ENCODE results near the gene KIF1A. TPM values are rescaled to one million over a fixed set of nuclear protein-coding genes. Genes with fewer than 3 reads are reported as not detected.

Gene KIF1A
- total RNA-seq, 1 experiment from 2014 or later, result 51.6 TPM

GRCh38 chr2:240834377-240834975, 14.5 kb upstream of the KIF1A start:
- peak; percentile 46 for DNase-seq
- Histone ChIP-seq H3K4me3 (ENCODE audit: insufficient read depth, low read depth, low read length) (no peak overlapping the region), H3K27me3 (ENCODE audit: control insufficient read depth, insufficient read depth, low read length) (peaks cover 23% of the 10 kb centered on the region), H3K36me3 (replicated peaks; ENCODE audit: control insufficient read depth, insufficient read depth, low read length) (no peaks in the 10 kb centered on the region)

DNA sequence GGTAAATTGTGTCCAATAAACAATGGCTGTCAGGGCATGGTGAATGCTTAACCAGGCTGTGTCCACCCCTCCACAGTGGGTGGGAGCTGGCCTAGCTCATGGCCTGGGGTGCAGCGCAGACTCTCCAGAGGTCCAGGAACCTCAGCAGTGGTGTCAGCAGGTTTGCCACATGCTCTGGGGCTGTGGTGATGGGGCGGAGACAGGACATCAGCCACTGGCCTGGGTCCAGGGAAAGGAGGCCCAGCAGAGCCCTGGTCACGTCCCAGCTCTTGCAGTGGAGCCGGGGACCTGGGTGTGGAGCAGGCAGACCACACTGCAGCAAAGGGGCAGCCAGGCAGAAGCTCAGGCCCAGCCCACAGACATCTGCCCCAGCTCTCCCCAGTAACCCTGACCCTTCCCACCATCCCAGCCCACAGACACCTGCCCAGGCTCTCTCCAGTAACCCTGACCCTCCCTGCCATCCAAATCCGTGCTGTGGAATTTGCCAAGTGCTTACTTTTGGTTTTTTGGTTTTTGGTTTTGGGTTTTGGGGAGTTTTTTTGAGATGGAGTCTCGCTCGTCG, 13.8 kb upstream of the KIF1A start:
- no peaks in the 10 kb centered on the region for H3K36me3 ChIP-seq (replicated peaks; ENCODE audit: control insufficient read depth, insufficient read depth, low read length)
- DNase-seq, result no peak
- H3K27me3 ChIP-seq (ENCODE audit: control insufficient read depth, insufficient read depth, low read length), result peaks cover 25% of the 10 kb centered on the region
- H3K4me3 ChIP-seq (ENCODE audit: insufficient read depth, low read depth, low read length), result no peak overlapping the region

- H3K4me3 ChIP-seq (ENCODE audit: insufficient read depth, low read depth, low read length), result no peak overlapping the region
- H3K36me3 ChIP-seq (replicated peaks; ENCODE audit: control insufficient read depth, insufficient read depth, low read length), result no peaks in the 10 kb centered on the region
- peaks cover 29% of the 10 kb centered on the region for H3K27me3 ChIP-seq (ENCODE audit: control insufficient read depth, insufficient read depth, low read length)
- peak; percentile 42 for DNase-seq
These were observed 13.0 kb upstream of the KIF1A start for GRCh38 chr2:240832921-240833494.

DNA sequence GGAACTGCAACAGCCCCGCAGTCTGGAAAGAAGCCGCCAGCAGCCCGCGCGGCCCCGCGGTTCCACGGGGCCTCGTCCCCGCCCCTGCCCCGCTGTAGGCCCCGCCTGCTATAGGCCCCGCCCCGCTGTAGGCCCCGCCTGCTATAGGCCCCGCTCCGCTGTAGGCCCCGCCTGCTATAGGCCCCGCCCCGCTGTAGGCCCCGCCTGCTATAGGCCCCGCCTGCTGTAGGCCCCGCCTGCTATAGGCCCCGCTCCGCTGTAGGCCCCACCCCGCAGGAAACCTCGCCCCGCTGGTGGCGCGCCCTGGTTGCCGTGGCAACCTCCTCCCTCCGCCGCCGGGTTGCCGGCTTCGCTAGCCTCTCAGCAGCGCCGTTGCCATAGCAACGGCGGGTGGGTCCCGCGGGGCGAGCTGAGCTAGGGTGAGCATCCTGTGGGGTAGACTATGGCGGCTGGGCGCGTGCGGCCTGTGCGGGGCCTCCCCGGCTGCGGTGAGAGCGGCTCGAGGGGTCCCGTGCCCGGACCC, 12.2 kb upstream of the KIF1A start:
- Histone ChIP-seq H3K36me3 (replicated peaks; ENCODE audit: control insufficient read depth, insufficient read depth, low read length) (no peaks in the 10 kb centered on the region), H3K4me3 (ENCODE audit: insufficient read depth, low read depth, low read length) (peak overlapping the region; percentile 46), H3K27me3 (ENCODE audit: control insufficient read depth, insufficient read depth, low read length) (peaks cover 29% of the 10 kb centered on the region)
- DNase-seq, result peak; percentile 100

GRCh38 chr2:240831594-240832204, 11.7 kb upstream of the KIF1A start:
- DNase-seq, result peak; percentile 87
- H3K36me3 ChIP-seq (replicated peaks; ENCODE audit: control insufficient read depth, insufficient read depth, low read length), result no peaks in the 10 kb centered on the region
- peak overlapping the region; percentile 46 for H3K4me3 ChIP-seq (ENCODE audit: insufficient read depth, low read depth, low read length)
- H3K27me3 ChIP-seq (ENCODE audit: control insufficient read depth, insufficient read depth, low read length), result peaks cover 34% of the 10 kb centered on the region

DNA sequence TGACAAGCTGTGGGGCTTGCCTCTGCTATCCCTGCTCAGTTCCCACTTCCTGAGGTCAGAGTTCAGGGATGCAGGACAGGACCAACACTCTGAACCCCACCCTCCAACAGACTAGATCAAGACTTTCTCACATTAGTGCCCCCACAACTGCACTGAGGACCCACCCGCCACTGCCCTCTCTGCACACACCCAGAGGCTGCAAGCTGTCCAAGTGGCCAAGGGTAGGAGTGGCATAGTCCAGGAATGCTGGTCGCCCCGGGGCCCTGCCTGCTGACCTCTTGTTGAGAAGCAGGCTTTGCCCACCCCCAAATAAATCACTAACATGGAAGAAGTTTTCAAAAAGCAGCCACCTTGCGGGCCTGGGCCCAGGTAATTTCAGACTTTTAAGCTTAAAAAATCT, 5.5 kb upstream of the KIF1A start:
- H3K4me3 ChIP-seq (ENCODE audit: insufficient read depth, low read depth, low read length), result no peak overlapping the region
- no peak for DNase-seq
- no peaks in the 10 kb centered on the region for H3K36me3 ChIP-seq (replicated peaks; ENCODE audit: control insufficient read depth, insufficient read depth, low read length)
- peaks cover 59% of the 10 kb centered on the region for H3K27me3 ChIP-seq (ENCODE audit: control insufficient read depth, insufficient read depth, low read length)

DNA sequence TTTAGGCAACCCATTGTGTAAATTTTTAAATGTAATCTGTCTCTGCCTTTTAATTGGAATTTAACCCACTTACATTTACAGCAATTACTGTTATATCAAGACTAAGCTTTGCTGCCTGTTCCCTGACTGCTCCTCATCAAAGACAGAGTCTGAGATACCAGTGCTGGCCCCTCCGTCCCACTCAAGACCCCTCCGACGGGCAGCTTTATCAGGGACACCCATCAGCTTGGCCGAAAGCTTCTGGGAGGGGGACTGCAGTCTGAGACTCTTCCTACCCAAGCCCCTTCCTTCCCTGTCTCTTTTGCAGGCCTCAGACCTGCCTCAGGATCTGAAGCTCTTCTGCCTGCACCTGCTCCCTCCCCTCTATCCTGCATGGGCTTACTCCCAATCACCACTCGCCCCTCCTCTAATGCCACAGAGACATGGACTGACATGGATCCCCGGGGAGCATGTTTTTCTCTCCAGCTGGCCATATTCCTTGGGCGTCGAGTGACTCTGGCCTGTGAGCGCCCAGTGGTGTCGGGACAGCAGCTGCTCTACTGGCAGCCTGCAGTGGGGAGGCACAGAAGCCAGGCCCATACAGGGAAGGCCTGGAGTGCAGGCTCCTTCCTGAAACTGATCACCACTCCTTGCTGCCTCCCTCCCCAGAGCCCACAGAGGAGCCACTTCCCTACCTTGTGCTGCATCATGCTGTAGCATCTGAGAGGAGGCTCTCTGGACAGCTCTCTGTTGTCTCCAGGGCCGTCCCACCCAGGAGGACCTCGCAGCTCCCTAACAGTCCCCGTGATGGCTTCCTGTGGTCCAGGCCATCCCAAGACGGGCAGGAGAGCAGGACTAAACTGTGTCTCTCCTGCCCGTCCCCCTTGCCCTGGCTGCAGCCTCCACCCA, 3.7 kb upstream of the KIF1A start:
- Histone ChIP-seq H3K36me3 (replicated peaks; ENCODE audit: control insufficient read depth, insufficient read depth, low read length) (no peaks in the 10 kb centered on the region), H3K4me3 (ENCODE audit: insufficient read depth, low read depth, low read length) (no peak overlapping the region), H3K27me3 (ENCODE audit: control insufficient read depth, insufficient read depth, low read length) (peaks cover 56% of the 10 kb centered on the region)
- no peak for DNase-seq

GRCh38 chr2:240822280-240822847, 2.3 kb upstream of the KIF1A start:
- DNase-seq, result peak; percentile 56
- Histone ChIP-seq H3K27me3 (ENCODE audit: control insufficient read depth, insufficient read depth, low read length) (peaks cover 54% of the 10 kb centered on the region), H3K4me3 (ENCODE audit: insufficient read depth, low read depth, low read length) (no peak overlapping the region), H3K36me3 (replicated peaks; ENCODE audit: control insufficient read depth, insufficient read depth, low read length) (no peaks in the 10 kb centered on the region)

DNA sequence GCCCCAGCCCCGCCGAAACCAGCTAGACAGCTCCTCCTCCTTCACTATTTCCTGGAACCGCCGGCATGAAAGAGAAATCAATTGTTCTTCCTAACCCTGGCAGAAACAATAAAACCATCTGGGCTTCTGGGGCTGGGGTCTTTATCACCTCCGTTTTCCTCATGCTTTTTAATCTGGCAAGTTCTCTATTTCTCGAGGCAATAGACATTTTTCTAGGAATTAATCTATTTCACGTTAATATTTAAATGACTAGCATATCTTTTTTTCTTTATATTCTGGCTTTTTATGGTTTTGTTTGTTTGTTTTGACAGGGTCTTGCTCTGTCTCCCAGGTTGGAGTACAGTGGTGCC, 1.4 kb upstream of the KIF1A start:
- H3K4me3 ChIP-seq (ENCODE audit: insufficient read depth, low read depth, low read length), result peak overlapping the region; percentile 56
- DNase-seq, result no peak
- peaks cover 48% of the 10 kb centered on the region for H3K27me3 ChIP-seq (ENCODE audit: control insufficient read depth, insufficient read depth, low read length)
- no peaks in the 10 kb centered on the region for H3K36me3 ChIP-seq (replicated peaks; ENCODE audit: control insufficient read depth, insufficient read depth, low read length)

DNA sequence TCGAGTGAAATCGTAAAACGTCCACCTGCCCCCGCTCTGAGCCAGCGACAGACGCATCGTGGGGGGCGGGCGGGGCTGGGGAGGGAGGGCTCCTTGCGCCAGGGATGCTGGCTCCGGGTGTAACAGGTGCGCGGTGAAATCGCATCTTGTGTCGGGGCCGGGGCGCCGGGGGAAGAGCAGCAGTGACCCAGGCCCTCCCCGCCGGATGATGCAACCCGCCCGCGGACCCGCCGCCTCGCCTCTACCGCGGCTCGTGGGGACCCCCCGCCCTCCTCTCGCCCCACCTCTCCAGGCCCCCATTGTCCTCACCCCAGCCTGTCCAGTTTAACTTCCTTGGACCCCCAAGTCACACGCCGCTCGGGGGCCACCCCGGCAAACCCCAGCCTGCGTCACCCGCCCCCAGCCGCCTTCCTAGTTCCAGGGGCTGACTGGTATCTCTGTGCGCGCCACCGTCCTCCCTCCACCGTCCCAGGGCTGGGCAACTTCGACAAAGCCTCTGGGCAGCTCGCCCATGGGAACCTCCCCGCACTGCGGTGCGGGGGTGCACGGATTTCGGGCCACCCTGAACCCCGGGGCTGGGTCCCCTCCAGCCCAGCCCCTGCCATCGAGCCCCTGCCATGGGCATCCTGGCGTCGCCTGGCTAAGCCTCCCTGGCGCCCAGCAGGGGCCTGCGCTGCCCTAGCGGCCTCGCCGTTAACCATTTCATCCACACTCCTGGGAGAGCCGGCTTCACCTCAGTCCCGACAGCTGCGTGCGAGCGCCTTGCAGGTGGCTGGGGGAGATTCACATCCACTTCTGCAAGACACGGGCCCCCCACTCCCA, 799 bp upstream of the KIF1A start:
- peak overlapping the region; percentile 56 for H3K4me3 ChIP-seq (ENCODE audit: insufficient read depth, low read depth, low read length)
- peaks cover 2% of the 10 kb centered on the region; the same call in 1 of the 2 replicates for H3K36me3 ChIP-seq (replicated peaks; ENCODE audit: control insufficient read depth, insufficient read depth, low read length)
- peaks cover 46% of the 10 kb centered on the region for H3K27me3 ChIP-seq (ENCODE audit: control insufficient read depth, insufficient read depth, low read length)
- DNase-seq, result peak; percentile 92

GRCh38 chr2:240819126-240819857, 727 bp downstream of the KIF1A start:
- H3K4me3 ChIP-seq (ENCODE audit: insufficient read depth, low read depth, low read length), result peak overlapping the region; percentile 82
- H3K27me3 ChIP-seq (ENCODE audit: control insufficient read depth, insufficient read depth, low read length), result peaks cover 36% of the 10 kb centered on the region
- peaks cover 2% of the 10 kb centered on the region; the same call in 1 of the 2 replicates for H3K36me3 ChIP-seq (replicated peaks; ENCODE audit: control insufficient read depth, insufficient read depth, low read length)
- peak; percentile 92 for DNase-seq

DNA sequence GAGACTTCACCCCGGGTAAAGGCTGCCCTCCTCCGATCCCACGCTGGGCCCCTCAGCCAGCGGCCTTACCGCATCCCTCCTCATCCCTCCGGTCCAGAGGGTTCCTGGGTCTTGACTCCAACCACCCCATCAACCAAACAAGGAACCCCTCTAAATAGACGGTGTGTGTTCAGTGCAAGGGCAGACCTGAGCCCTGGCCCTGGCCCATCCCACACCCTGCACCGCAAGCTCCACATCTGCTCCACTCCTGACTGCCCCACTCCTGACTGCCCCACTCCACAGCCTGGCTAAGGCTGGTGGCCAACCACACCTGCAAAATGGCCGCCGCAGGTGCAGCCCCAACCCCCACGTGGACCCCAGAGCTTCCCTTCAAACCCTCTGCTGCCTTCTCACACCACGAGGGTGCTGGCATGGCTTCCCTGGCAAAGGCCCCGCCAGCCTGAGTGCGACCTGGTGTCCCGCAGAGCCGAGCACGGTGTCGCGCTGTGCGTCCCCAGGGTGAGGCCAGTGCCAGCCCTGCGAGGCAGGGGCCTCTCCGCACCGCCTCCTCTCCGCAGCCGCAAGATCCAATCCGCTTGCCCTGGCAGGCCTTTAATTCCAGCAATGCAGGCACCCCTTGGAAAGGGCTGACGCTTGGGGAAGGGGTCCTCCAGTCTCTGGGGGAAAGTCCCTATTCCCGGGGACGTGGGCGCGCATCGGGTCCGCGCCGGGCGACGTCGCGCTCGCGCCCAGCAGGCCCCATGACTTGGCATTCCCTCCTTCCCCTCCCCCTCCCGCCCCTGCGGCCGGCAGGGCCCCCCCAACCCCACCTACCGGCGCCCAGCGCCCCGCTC, 1.5 kb downstream of the KIF1A start:
- Histone ChIP-seq H3K4me3 (ENCODE audit: insufficient read depth, low read depth, low read length) (peak overlapping the region; percentile 82), H3K36me3 (replicated peaks; ENCODE audit: control insufficient read depth, insufficient read depth, low read length) (peaks cover 2% of the 10 kb centered on the region; the same call in 1 of the 2 replicates), H3K27me3 (ENCODE audit: control insufficient read depth, insufficient read depth, low read length) (peaks cover 31% of the 10 kb centered on the region)
- DNase-seq, result no peak

Data from H7 (cell line).